GM12891 (cell line): ENCODE results near the gene OR10Z1. TPM values are rescaled to one million over a fixed set of nuclear protein-coding genes. Genes with fewer than 3 reads are reported as not detected.

Experiments used
- DNase-seq: peaks from one replicate; pipeline ENCODE4 v3.0.0; 2011; ENCODE audit warnings: low spot score; ENCODE audit not compliant: insufficient read length
- FAIRE-seq: peaks from 2 replicates; lab custom pipeline; 2011; peaks lifted over from hg19 to GRCh38; lab: Jason Lieb, UNC
- PAX5 ChIP-seq: IDR thresholded peaks from 2 replicates; pipeline ENCODE4 v1.6.1; 2011; ENCODE audit warnings: low read length, moderate library complexity, mild to moderate bottlenecking; ENCODE audit not compliant: insufficient read depth, severe bottlenecking
- POLR2A ChIP-seq: IDR thresholded peaks from 2 replicates; pipeline ENCODE4 v1.6.1; 2011; ENCODE audit warnings: low read depth, low read length, control low read depth
- POLR2AphosphoS5 ChIP-seq: IDR thresholded peaks from 2 replicates; pipeline ENCODE4 v1.6.1; 2011; ENCODE audit warnings: low read depth, low read length, control low read depth
- POU2F2 ChIP-seq: IDR thresholded peaks from 2 replicates; pipeline ENCODE4 v1.6.1; 2011; ENCODE audit warnings: low read depth, mild to moderate bottlenecking, control low read depth, low read length, moderate library complexity
- SPI1 ChIP-seq: IDR thresholded peaks from 2 replicates; pipeline ENCODE4 v1.6.1; 2011; ENCODE audit warnings: low read depth, low read length, control low read depth
- TAF1 ChIP-seq: IDR thresholded peaks from 2 replicates; pipeline ENCODE4 v1.6.1; 2011; ENCODE audit warnings: low read depth, low read length, control low read depth
- polyA plus RNA-seq: library from polyadenylated mRNA; unstranded; fragments of >200 nt; gene quantifications from one replicate; pipeline ENCODE4 v1.2.1, GENCODE V29; 2012; ENCODE audit warnings: low read depth, missing spikeins, inconsistent platforms; ENCODE audit not compliant: missing spikeins

OR10Z1 gene, protein sequence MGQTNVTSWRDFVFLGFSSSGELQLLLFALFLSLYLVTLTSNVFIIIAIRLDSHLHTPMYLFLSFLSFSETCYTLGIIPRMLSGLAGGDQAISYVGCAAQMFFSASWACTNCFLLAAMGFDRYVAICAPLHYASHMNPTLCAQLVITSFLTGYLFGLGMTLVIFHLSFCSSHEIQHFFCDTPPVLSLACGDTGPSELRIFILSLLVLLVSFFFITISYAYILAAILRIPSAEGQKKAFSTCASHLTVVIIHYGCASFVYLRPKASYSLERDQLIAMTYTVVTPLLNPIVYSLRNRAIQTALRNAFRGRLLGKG
- polyA plus RNA-seq = not detected

DNA sequence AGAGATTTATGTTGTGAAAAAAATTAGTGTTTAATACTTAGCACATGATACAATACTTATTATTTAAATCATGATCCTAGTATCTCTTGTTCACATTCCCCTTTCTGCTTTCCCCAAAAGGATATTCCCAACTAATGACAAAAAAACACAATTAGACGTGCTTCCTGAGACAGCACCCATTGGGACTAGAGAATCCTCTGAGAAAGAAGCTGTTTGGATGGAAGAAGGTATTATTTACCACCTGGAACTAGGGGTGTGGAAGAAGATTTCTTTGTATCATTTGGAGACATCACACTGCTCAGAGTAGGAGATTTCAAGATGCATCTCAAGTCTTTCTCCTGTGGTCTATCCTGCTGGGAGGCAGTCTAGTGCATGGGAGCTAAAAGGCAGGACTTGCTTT, at the start of gene OR10Z1:
TSS of gene OR10Z1 (plus strand) at position 301 of the 400 bp plus-strand sequence. CDS start 1,171 bp downstream, outside the sequence.
- no peak for DNase-seq
- FAIRE-seq = no peak
- no peak for TF ChIP-seq PAX5
- TF ChIP-seq POU2F2 = no peak
- no peak for TF ChIP-seq TAF1
- TF ChIP-seq POLR2A = no peak
- no peak for TF ChIP-seq POLR2AphosphoS5
- no peak for TF ChIP-seq SPI1

DNA sequence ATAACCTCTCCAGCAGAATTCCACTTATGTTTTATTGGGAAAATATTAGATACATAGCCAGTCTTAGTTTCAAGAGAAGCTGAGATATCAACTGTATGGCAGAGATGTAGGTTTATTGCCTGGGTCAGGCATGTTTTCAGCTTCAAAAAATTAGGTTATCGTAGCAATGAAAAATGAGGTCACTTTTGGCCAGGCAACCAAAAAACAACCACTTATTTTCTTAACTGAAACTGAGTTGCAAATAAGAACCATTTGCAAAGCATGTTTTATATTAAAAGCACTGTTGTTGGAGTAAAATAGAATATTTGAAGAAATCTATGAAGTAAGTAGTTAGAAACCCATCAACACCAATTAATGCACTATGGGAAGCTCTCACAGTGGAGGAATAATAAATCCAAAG, 45.4 kb upstream of the OR10Z1 start:
- FAIRE-seq = no peak
- DNase-seq = no peak
- TF ChIP-seq PAX5 = no peak
- TF ChIP-seq SPI1 = no peak
- no peak for TF ChIP-seq POLR2AphosphoS5
- TF ChIP-seq TAF1 = no peak
- TF ChIP-seq POU2F2 = no peak
- TF ChIP-seq POLR2A = no peak

DNA sequence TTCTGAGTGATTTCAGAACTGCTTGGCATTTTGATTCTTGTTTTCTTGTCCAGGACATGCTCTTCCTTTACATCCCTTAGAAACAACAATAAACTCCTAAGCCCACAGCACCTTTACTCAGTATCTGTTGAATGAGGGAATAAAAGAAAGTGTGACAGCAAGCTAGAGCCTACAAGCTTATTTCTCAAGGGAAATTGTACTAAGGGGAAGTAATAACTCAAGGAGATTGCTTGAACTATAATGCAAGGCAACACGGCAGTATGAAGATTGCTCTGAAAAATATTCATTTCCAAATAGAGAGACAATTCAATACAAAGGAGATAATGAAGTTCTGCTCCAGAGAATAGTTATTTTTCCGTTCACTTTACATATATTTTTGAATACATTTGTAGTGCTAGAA, 41.2 kb upstream of the OR10Z1 start:
- TF ChIP-seq TAF1 (no peak), POU2F2 (no peak), POLR2A (no peak), PAX5 (no peak), SPI1 (no peak), POLR2AphosphoS5 (no peak)
- DNase-seq = no peak
- FAIRE-seq = no peak

DNA sequence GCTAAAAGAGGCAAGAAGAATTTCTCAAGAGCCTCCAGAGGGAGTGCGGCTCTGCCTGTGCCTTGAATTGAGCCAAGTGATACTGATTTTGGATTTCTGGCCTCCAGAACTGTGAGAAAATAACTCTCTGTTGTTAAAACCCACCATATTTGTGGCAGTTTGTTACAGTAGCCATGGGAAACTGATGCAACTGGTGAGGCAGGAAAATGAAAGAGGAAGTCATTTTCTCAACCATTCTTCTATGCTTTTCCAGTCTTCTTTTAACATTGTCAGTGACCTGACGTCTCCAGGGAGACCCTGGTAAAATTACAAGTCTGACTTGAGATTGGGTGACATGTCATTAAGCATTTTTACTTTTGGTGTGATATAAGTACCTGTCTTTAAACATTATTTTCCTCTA, 40.5 kb upstream of the OR10Z1 start:
- DNase-seq = no peak
- FAIRE-seq = no peak
- 0 out of 2 replicates have a peak, but pooled peaks have one; percentile 29 for TF ChIP-seq SPI1
- no peak for TF ChIP-seq TAF1
- no peak for TF ChIP-seq POU2F2

DNA sequence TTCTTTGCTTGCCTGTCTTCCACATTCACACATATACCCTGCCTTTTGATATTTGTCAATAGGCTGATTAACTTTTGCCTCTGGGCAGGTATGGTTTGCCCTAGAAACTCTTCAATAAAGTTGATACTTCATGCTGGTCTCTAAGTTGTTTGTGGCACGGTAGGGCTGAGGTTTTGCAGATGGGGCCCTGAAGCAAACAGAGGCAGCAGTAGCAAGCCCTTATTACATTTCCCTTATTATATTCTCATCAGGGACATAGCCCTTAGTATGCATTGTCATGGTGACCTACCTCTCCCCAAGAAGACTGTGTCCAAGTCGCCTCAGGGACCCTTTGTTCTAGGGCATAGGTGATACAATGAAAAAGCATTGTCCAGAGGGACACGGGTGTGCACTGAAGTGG, 34.6 kb upstream of the OR10Z1 start, which contains the start of gene OR6P1:
TSS of gene OR6P1 (minus strand) at position 101 of the 400 bp plus-strand sequence. CDS start 6,976 bp downstream, outside the sequence.
- FAIRE-seq = no peak
- DNase-seq = no peak
- TF ChIP-seq POLR2A = no peak
- no peak for TF ChIP-seq POLR2AphosphoS5
- no peak for TF ChIP-seq POU2F2
- TF ChIP-seq SPI1 = no peak
- no peak for TF ChIP-seq TAF1
- no peak for TF ChIP-seq PAX5

DNA sequence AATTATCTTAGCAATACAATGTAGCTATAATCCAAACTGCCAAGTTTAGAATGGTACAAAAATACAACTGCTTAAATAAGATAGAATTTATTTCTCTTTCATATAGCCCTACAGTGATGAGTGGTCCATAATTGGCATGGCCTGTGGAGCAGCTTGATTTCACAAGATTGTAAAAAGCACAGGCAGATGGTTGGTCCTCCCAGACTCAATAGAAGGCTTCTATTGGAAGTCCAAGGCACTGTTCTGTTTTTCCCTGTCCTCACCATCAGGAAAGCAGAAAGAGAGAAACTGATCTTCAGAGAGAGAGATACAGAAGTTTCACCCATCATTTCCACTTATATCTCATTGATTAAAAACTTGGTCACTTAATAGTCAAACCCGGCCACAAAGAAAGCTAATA, 32.8 kb upstream of the OR10Z1 start:
- TF ChIP-seq PAX5 = no peak
- no peak for TF ChIP-seq SPI1
- TF ChIP-seq POLR2AphosphoS5 = no peak
- TF ChIP-seq POU2F2 = no peak
- no peak for TF ChIP-seq TAF1
- TF ChIP-seq POLR2A = no peak
- no peak for FAIRE-seq

DNA sequence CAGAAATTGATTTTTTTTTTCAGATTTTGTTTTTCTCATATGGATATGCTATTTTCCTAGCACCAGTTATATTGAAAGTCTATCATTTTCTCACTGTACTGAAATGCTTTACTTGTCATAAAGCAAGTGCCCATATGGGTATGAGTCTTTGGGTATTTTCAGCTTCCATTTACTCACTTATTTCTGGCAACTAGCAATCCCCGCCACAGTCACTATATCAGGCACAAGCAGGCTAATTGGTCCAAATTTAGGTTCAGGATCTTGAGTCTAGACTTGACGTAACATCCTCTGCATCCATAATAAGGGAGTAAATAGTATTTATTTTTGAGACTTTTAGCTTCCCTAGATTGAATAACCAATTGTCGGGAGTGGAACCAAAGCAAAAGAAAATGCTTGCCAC, 27.5 kb upstream of the OR10Z1 start:
- no peak for TF ChIP-seq POU2F2
- TF ChIP-seq POLR2A = no peak
- TF ChIP-seq TAF1 = no peak
- no peak for TF ChIP-seq POLR2AphosphoS5
- no peak for TF ChIP-seq PAX5
- no peak for TF ChIP-seq SPI1
- no peak for DNase-seq
- FAIRE-seq = no peak

More for the DNA sequence above, 32.8 kb upstream of the OR10Z1 start:
- no peak for DNase-seq

DNA sequence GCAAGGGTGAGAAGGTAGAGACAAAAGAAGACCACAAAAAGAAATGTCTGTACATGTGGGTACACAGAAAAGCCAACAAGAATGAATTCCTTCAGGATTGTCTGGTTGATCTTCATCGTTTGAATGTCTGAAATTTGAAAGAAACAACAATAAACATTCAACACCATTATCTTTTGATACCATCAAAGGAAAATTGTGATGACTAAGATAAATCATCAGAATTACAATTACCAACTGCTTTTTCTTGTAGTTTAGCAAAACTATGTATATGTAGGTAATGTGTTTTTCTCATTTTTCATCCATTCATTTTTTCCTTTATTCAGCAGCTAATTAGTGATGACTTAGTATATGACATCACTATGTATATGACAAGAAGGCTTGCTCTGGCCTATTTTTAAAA, 25.3 kb upstream of the OR10Z1 start, which contains the start of gene OR10X1:
TSS of gene OR10X1 (minus strand) at position 167 of the 400 bp plus-strand sequence. CDS start at position 167, 0 bp downstream.
- DNase-seq = no peak
- FAIRE-seq = no peak
- TF ChIP-seq POLR2AphosphoS5 (no peak), SPI1 (no peak), POU2F2 (no peak), PAX5 (no peak), POLR2A (no peak), TAF1 (no peak)

DNA sequence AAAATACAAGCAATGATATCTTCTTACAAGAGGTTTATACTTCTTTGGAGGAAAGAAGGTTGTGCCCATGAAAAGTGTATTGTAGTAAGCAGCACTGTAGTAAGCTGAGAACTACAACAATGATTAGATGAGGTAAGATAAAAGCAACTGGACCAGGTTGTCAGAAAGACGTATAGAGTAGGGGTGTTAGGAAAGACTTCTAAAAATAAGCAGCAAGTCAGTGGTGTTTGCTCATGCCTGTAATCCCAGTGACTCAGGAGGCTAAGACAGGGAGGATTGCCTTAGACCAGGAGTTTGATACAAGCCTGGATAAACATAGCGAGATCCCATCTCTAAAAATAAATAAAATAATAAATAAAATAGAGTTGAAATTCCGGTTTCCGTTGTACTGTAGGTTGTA, 21.1 kb upstream of the OR10Z1 start:
- TF ChIP-seq POLR2AphosphoS5 (no peak), POU2F2 (no peak)
- no peak for FAIRE-seq

DNA sequence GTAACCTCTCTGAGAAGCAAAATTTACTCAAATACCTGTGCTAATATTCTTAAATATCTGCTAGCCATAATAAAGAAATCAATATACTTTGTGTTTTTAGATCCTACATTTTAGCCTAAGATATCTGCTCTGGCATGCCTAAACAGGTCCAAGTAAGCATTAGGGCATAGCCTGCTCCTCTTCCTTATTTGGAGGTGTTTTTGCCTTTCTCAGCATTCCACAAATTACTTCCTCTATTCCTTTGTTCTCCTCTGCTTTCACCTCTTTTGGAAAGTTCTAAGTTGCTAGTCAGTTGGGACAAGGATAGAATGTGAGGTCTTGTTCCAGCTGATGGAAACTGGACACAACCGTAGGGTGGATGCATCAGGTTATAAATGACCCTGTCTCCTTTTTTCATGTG, 18.1 kb upstream of the OR10Z1 start:
- DNase-seq = no peak
- TF ChIP-seq SPI1 = no peak
- TF ChIP-seq POU2F2 = no peak
- TF ChIP-seq POLR2AphosphoS5 = no peak
- no peak for TF ChIP-seq PAX5
- no peak for TF ChIP-seq TAF1
- TF ChIP-seq POLR2A = no peak
- no peak for FAIRE-seq

More for the DNA sequence above, 21.1 kb upstream of the OR10Z1 start:
- no peak for DNase-seq

DNA sequence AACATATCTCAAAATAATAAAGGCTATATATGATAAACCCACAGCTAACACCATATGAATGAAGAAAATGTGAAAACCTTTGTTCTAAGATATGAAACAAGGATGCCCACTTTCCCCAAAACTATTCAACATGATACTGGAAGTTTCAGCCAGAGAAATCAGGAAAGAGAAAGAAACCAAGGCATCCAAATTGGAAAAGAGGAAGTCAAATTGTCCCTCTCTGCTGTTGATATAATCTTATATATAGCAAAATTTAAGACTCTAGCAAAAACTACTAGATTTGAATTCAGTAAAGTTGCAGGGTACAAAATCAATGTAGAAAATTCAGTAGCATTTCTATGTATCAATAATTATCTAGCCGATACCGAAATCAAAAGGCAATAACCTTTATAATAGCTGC, 4.3 kb upstream of the OR10Z1 start:
- TF ChIP-seq POU2F2 (no peak), SPI1 (peak; percentile 6; the same call in 1 of the 2 replicates)
- no peak for DNase-seq
- FAIRE-seq = no peak
